Measurements from ENCODE around the gene FN3K.
"Not testable (repeated sequence)": the region's sequence is repeated elsewhere in the genome, so short reads cannot be mapped to it uniquely, and the experiment has no call there.

FN3K gene

GRCh38 chr17:82775001-82775823 lies 39.8 kb downstream of the FN3K start:
- DNase-seq = no peak

- DNase-seq = no peak
Measured at GRCh38 chr17:82776454-82776853, 41.0 kb downstream of the FN3K start.

DNA sequence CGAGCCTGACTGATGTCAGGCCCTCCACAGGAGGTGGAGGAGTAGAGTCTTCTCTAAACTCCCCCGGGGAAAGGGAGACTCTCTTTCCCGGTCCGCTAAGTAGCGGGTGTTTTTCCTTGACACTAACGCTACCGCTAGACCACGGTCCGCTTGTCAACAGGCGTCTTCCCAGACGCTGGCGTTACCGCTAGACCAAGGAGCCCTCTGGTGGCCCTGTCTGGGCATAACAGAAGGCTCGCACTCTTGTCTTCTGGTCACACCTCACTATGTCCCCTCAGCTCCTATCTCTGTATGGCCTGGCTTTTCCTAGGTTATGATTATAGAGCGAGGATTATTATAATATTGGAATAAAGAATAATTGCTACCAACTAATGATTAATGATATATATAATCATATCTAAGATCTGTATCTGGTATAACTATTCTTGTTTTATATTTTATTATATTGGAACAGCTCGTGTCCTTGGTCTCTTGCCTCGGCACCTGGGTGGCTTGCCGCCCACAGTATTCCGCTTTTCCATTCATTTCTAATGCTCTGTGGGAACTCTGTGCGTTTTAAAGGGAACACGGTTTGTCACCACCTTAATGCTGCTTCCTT lies 42.5 kb downstream of the FN3K start:
- not testable (repeated sequence) for DNase-seq

DNA sequence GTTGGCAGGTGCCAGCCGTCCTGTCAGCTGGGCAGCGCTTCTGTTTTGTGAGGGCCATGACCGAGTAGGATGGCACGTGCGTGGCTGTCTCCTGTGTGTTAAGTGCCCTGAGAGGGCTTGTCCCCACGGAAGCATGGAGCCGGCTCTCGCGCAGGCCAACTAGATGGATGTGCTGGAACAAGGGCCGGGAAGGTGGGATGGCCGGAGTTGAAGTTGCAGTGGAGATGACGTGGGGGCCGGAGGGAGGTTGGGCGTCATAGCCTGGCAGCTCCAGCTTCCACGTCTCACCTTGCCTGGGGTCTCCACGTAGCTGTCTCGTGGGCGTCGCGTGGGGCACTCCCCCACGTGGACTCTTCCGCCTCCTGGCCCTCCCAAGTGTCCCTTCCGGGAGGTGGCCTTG lies 44.1 kb downstream of the FN3K start:
- DNase-seq = no peak

DNA sequence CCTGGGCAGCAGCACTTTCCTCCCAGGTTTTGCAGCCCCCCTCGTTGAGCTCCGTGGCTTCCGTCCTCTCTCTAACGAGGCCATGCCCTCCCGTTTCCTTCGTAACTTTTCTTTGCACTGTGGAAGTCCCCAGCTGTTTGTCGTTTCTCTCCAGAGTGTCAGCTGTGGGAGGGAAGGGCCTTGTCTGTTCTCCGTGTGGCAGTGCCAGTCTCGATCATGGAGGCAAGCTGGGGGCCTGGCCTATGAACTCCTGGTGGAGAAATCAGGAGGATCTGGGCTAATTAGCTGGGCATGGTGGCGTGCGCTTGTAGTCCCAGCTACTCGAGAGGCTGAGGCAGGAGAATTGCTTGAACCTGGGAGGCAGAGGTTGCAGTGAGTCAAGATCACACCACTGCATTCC lies 44.8 kb downstream of the FN3K start:
- no peak for DNase-seq

DNA sequence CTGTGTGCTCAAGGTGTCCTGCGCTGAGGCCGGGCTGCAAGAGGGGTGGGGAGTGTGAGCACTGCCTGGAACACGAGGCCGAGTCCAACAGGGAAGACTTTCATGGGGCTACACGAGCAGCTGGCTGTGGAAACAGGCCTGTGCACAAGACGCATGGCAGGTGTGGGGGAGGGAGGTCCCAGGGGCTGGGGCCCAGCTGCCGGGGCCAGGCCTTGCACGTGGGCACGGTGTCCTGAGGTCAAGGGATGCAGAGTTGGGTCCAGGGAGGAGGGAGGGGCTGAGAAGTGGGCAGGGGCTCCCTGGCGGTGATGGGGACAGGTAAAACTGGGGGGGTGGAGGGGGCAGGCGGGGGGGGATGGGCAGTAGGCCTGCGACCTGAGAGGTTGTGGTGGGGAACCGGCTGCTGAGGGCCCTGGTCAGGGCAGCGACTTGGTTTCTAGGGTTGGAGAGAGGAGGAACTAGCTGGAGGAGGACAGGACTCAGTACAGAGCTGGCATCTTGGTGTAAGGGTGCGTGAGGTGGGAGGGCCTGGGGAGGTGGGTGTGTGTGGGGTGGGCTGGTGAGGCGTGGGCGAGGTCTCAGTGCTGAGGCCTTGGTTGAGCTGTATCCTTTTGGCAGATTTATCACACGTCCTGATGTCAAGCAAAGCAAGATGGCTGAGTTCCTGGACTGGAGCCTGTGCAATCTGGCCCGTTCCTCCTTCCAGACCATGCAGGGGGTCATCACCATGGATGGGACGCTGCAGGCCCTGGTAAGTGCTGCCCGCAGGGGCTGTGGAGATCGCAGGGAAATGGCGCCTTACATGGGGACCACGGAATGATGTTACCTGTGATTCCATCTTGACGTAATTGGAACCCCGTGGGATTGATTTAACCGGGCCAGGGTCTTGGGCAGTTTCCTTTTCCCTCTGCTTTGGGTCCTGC lies 45.8 kb downstream of the FN3K start:
- DNase-seq = no peak

- DNase-seq = peak; percentile 30 to 35
Measured at GRCh38 chr17:82781894-82782274, 46.5 kb downstream of the FN3K start.

- DNase-seq = no peak
Measured at GRCh38 chr17:82782657-82783207, 47.3 kb downstream of the FN3K start.

DNA sequence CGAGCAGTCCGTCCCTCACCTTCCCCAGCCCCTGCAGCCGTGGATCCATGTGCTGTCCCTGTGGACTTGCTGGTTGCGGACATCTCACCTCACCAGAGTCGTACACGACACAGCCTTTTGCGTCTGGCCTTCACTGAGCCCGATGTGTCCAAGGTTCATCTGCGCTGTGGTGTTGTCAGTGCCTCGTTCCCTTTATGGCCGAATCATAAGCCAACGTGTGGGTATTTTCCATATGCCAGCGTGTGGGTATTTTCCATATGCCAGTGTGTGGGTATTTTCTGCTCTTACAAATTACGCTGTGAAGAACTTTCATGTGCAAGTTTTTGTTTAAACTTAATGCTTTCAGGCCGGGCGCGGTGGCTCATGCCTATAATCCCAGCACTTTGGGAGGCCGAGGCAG lies 48.1 kb downstream of the FN3K start:
- DNase-seq = no peak

DNA sequence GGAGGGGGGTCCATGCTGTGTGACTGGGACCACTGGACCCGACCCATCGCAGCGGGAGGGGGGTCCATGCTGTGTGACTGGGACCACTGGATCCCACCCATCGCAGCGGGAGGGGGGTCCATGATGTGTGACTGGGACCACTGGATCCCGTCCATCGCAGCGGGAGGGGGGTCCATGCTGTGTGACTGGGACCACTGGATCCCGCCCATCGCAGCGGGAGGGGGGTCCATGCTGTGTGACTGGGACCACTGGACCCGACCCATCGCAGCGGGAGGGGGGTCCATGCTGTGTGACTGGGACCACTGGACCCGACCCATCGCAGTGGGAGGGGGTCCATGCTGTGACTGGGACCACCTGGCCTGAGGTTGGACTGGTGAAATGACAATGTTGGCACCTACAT lies 50.2 kb downstream of the FN3K start:
- not testable (repeated sequence) for DNase-seq

DNA sequence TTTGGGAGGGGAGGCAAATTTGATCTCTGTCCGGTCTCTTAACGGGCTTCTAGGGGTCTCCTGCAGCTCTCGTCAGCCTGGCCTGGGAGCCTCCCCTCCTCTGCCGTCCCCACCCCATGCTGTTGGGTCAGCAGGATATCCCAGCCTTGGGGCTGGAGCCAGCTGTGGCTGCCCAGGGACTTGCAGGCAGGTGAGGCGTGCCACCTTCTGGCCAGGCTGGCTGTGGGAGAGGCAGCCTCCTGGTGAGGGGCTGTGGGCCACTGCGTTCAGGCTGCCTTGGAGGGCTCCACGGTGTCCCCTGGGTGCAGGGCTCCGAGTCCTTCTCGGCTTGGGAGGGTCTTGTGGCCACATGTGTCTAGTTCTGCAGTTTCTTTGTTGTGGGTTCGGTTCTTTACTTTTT lies 51.0 kb downstream of the FN3K start:
- no peak for DNase-seq

- no peak for DNase-seq
Measured at GRCh38 chr17:82787081-82787848, 51.9 kb downstream of the FN3K start.

GRCh38 chr17:82788206-82789001 lies 53.0 kb downstream of the FN3K start:
- no peak for DNase-seq

GRCh38 chr17:82789051-82789592 lies 53.7 kb downstream of the FN3K start:
- no peak for DNase-seq

DNA sequence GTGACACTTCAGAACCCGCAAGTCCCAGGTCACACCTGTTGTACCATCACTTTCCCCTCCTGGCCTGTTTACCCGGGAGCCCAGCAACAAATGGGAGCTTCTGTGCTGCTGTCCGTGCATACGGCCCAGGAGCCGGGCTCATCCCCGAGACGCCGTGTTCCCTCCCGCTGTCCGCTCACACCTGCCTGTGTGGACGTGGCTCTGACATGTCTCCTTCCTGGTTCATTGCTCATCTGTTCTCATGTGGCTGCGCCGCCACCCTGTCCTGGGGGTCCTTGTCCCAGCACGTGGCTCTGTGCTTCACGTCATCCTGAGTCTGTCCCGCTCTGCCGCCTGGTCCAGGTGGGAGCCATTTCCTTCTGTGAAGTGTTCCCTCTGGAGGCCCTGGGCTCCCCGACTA lies 54.4 kb downstream of the FN3K start:
- no peak for DNase-seq

DNA sequence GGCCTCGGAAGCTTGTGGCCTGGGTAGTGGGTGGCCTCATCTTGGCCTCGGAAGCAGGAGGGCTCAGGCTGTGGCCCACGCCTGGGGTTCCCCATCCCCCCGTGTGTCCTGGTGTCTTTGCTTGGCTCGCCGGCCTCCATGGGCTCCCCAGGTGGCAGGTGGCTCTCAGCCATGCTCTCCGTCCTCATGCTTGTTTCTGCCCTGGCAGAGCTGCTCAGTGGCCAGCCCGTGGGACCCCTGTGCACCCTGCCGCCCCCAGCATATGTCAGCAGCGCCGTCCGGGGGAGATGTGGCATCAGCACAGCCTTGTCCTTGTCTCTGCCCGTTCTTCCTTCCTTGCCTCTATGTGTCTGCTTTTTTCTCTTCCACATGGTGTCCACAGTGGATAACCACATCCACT lies 55.0 kb downstream of the FN3K start:
- no peak for DNase-seq

- no peak for DNase-seq
Measured at GRCh38 chr17:82791532-82791931, 56.1 kb downstream of the FN3K start.

DNA sequence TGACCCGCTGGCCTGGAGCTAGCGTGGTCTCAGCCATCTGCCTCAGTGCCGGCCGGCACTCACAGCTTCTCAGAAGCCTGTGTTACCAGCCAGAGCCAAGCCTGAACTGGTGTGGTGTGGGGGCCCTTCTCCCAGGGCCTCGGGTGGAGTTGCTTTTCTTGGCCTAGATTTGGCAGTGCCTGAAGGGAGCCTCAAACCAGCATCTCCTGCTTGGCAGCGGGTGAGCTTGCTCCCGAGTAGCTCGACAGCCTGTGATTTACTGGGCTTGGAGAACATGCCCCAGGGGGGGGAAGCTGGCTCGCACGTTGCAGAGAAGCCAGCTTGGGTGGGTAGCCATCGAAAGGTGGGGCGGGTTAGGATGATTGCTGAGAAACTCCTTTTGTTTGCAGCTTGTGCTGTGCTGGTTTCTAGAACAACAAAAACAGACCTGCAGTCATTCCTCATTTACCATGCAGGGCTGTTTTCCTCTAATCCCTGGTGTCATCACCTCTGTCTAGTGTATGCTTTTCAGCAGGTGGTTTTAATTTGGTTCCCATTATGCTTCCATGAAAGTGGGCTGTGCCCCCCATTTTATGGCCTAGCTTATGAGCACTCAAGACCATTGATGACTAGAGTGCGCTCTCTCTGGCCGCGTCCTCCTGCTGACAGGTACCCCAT lies 58.7 kb downstream of the FN3K start:
- DNase-seq = no peak

GRCh38 chr17:82794781-82795482 lies 59.5 kb downstream of the FN3K start:
- no peak for DNase-seq

- no peak for DNase-seq
Measured at GRCh38 chr17:82795615-82796014, 60.2 kb downstream of the FN3K start.
